GM21360 (cell line): Measurements from ENCODE around the gene AKNA.

ENCODE experiments used
- ATAC-seq: cut with Tn5 transposase; IDR thresholded peaks from one replicate; pipeline ENCODE4 v1.9.1; 2021; ENCODE audit warnings: mild to moderate bottlenecking, moderate library complexity; ENCODE audit not compliant: unreplicated experiment

AKNA gene

GRCh38 chr9:114363424-114363823 lies 24.4 kb downstream of the AKNA start:
- no peak for ATAC-seq

GRCh38 chr9:114362394-114362793 lies 25.4 kb downstream of the AKNA start:
- no peak for ATAC-seq

- ATAC-seq: no peak
These were observed 26.2 kb downstream of the AKNA start for GRCh38 chr9:114361542-114361941.

GRCh38 chr9:114359801-114360200 lies 28.0 kb downstream of the AKNA start:
- no peak for ATAC-seq

- ATAC-seq: no peak
These were observed 29.9 kb downstream of the AKNA start for GRCh38 chr9:114357911-114358328.

GRCh38 chr9:114357360-114357759 lies 30.4 kb downstream of the AKNA start:
- ATAC-seq: no peak

- no peak for ATAC-seq
These were observed 31.0 kb downstream of the AKNA start for GRCh38 chr9:114356792-114357191.

- no peak for ATAC-seq
These were observed 32.0 kb downstream of the AKNA start for GRCh38 chr9:114355821-114356220.

GRCh38 chr9:114351932-114352331 lies 35.9 kb downstream of the AKNA start:
- no peak for ATAC-seq

- ATAC-seq: no peak
These were observed 37.0 kb downstream of the AKNA start for GRCh38 chr9:114350636-114351401.

GRCh38 chr9:114349713-114350480 lies 37.9 kb downstream of the AKNA start:
- no peak for ATAC-seq

GRCh38 chr9:114348906-114349482 lies 38.8 kb downstream of the AKNA start:
- ATAC-seq: peak; percentile 87

- ATAC-seq: no peak
These were observed 39.4 kb downstream of the AKNA start for GRCh38 chr9:114348261-114348905.

GRCh38 chr9:114347675-114348074 lies 40.1 kb downstream of the AKNA start:
- no peak for ATAC-seq

GRCh38 chr9:114346146-114346545 lies 41.6 kb downstream of the AKNA start:
- no peak for ATAC-seq

GRCh38 chr9:114345493-114346065 lies 42.2 kb downstream of the AKNA start:
- no peak for ATAC-seq

GRCh38 chr9:114344692-114345091 lies 43.1 kb downstream of the AKNA start:
- ATAC-seq: no peak

GRCh38 chr9:114344188-114344566 lies 43.6 kb downstream of the AKNA start:
- ATAC-seq: no peak

- ATAC-seq: no peak
These were observed 44.2 kb downstream of the AKNA start for GRCh38 chr9:114343471-114344187.

- no peak for ATAC-seq
These were observed 44.9 kb downstream of the AKNA start for GRCh38 chr9:114342755-114343440.
